DND-41 (cell line): Measurements from ENCODE around the gene SOWAHD.
"Not testable (repeated sequence)": the region's sequence is repeated elsewhere in the genome, so short reads cannot be mapped to it uniquely, and the experiment has no call there.

Experiments
- ATAC-seq: fragments of 200-7000 bp; cut with Tn5 transposase; 3 replicates; pipeline ENCODE4 v1.9.1; 2021; ENCODE audit warnings: low read depth; ENCODE audit not compliant: insufficient read depth
- DNase-seq: peaks from one replicate; pipeline ENCODE4 v3.0.0-alpha.2; 2020
- H2AFZ ChIP-seq: 2 replicates; pipeline ENCODE4 v1.6.0; 2012; ENCODE audit warnings: low read depth, low read length
- H3K27ac ChIP-seq: 2 replicates; pipeline ENCODE4 v1.5.1; 2012; ENCODE audit warnings: low read length, inconsistent platforms
- H3K27me3 ChIP-seq: fragments of 200-600 bp; sonication (generic); 2 replicates; pipeline ENCODE4 v1.6.0; 2012; ENCODE audit warnings: low read length, mild to moderate bottlenecking, inconsistent platforms; ENCODE audit not compliant: insufficient read depth, poor library complexity
- H3K36me3 ChIP-seq: 2 replicates; pipeline ENCODE4 v1.5.1; 2012; ENCODE audit warnings: low read length, inconsistent platforms; ENCODE audit not compliant: insufficient read depth
- H3K4me1 ChIP-seq: 2 replicates; pipeline ENCODE4 v1.5.1; 2012; ENCODE audit warnings: mild to moderate bottlenecking, low read length; ENCODE audit not compliant: insufficient read depth
- H3K4me2 ChIP-seq: 2 replicates; pipeline ENCODE4 v1.6.0; 2012; ENCODE audit warnings: mild to moderate bottlenecking, moderate library complexity, low read length, inconsistent platforms; ENCODE audit not compliant: insufficient read depth
- H3K4me3 ChIP-seq, 2 experiments: fragments of 200-600 bp in 1 of 2; shearing (Covaris generic) in 1 of 2; 2 replicates each; pipeline ENCODE4 v1.5.1; 2012 to 2016; ENCODE audit warnings: inconsistent platforms in 2 of 2, low read length in 2 of 2, mild to moderate bottlenecking in 2 of 2, low read depth in 1 of 2, moderate library complexity in 1 of 2
- H3K79me2 ChIP-seq: 2 replicates; pipeline ENCODE4 v1.6.0; 2012; ENCODE audit warnings: low read length, inconsistent platforms; ENCODE audit not compliant: insufficient read depth
- H3K9ac ChIP-seq: 2 replicates; pipeline ENCODE4 v1.6.0; 2012; ENCODE audit warnings: low read depth, mild to moderate bottlenecking, inconsistent platforms, low read length, moderate library complexity
- H3K9me3 ChIP-seq: 2 replicates; pipeline ENCODE4 v1.5.1; 2012; ENCODE audit warnings: low read length, moderate library complexity, mild to moderate bottlenecking, inconsistent platforms; ENCODE audit not compliant: insufficient read depth, severe bottlenecking
- H4K20me1 ChIP-seq: 2 replicates; pipeline ENCODE4 v1.6.0; 2012; ENCODE audit warnings: low read length; ENCODE audit not compliant: insufficient read depth
- CTCF ChIP-seq: IDR thresholded peaks from 2 replicates; pipeline ENCODE4 v1.5.1; 2012; ENCODE audit warnings: borderline replicate concordance, low read length, moderate library complexity, mild to moderate bottlenecking; ENCODE audit not compliant: poor library complexity, severe bottlenecking; ENCODE audit errors: extremely low read depth
- EZH2 ChIP-seq: IDR thresholded peaks from 3 replicates; pipeline ENCODE4 v1.6.1; 2012; ENCODE audit warnings: borderline replicate concordance, low read depth, mild to moderate bottlenecking, moderate library complexity, low read length, inconsistent platforms; ENCODE audit not compliant: severe bottlenecking

The SOWAHD gene

GRCh38 chrX:119802546-119802945 lies 44.2 kb downstream of the SOWAHD start:
- ATAC-seq: no peak
- H3K79me2 ChIP-seq: no peaks in the 10 kb centered on the region
- H2AFZ ChIP-seq: no peak overlapping the region
- no peak for DNase-seq
- no peaks in the 10 kb centered on the region for H4K20me1 ChIP-seq
- H3K36me3 ChIP-seq: no peaks in the 10 kb centered on the region
- H3K27ac ChIP-seq: no peak overlapping the region
- no peak for TF ChIP-seq CTCF
- TF ChIP-seq EZH2: no peak
- H3K9me3 ChIP-seq: no peaks in the 10 kb centered on the region
- no peak overlapping the region for H3K9ac ChIP-seq
- H3K27me3 ChIP-seq: no peaks in the 10 kb centered on the region
- H3K4me1 ChIP-seq: no peaks in the 10 kb centered on the region
- H3K4me3 ChIP-seq: no peak overlapping the region
- H3K4me2 ChIP-seq: no peak overlapping the region

GRCh38 chrX:119808461-119808860 lies 50.1 kb downstream of the SOWAHD start:
- not testable (repeated sequence) for H3K27ac ChIP-seq, H3K4me1 ChIP-seq, H2AFZ ChIP-seq, H3K4me3 ChIP-seq, H3K79me2 ChIP-seq, H3K9me3 ChIP-seq, H3K27me3 ChIP-seq, H4K20me1 ChIP-seq, H3K4me2 ChIP-seq, ATAC-seq, H3K9ac ChIP-seq, H3K36me3 ChIP-seq, DNase-seq

GRCh38 chrX:119809185-119809666 lies 50.8 kb downstream of the SOWAHD start:
- Histone ChIP-seq H3K4me3 (no peak overlapping the region), H2AFZ (no peak overlapping the region), H3K36me3 (no peaks in the 10 kb centered on the region), H3K27ac (no peak overlapping the region), H3K79me2 (no peaks in the 10 kb centered on the region), H3K9ac (no peak overlapping the region), H3K4me2 (no peak overlapping the region), H3K9me3 (no peaks in the 10 kb centered on the region), H3K4me1 (no peaks in the 10 kb centered on the region), H3K27me3 (no peaks in the 10 kb centered on the region), H4K20me1 (no peaks in the 10 kb centered on the region)
- DNase-seq (no peak), ATAC-seq (no peak)
- TF ChIP-seq CTCF: no peak
- TF ChIP-seq EZH2: no peak
